Measurements from ENCODE around the gene ZBTB20. TPM values are rescaled to one million over a fixed set of nuclear protein-coding genes. Genes with fewer than 3 reads are reported as not detected.

Gene ZBTB20
- total and polyA plus RNA-seq, 2 donors (not counting 1 experiment from before 2014, with no cell fraction given): 4.0 to 123 TPM

GRCh38 chr3:114584734-114585371, 562.2 kb downstream of the ZBTB20 start:
- Mint-ChIP-seq H3K27ac (peak overlapping the region; percentile 46), H3K4me1 (peaks cover 29% of the 10 kb centered on the region), H3K4me3 (peak overlapping the region; percentile 54), H3K9me3 (ENCODE audit: insufficient read depth) (no peaks in the 10 kb centered on the region), H3K27me3 (no peaks in the 10 kb centered on the region)
- Histone ChIP-seq H3K4me3 (ENCODE audit: control extremely low read depth in 1 of 5, extremely low read depth in 1 of 5, insufficient read depth in 1 of 5, low read depth in 2 of 5, low read length in 4 of 5) (peak overlapping the region in 1 of 5 experiments; percentile 22), H3K9ac (ENCODE audit: low read length) (peak overlapping the region; percentile 26), H2AFZ (ENCODE audit: insufficient read depth, low read depth, low read length, poor library complexity, severe bottlenecking) (peak overlapping the region; percentile 11), H4K20me1 (ENCODE audit: control insufficient read depth, insufficient read depth, low read length, poor library complexity, severe bottlenecking) (no peaks in the 10 kb centered on the region), H3K36me3 (replicated peaks in 1 of 2; ENCODE audit: control extremely low read depth in 1 of 2, control insufficient read depth in 1 of 2, extremely low read depth in 1 of 2, insufficient read depth in 2 of 2, low read length in 1 of 2) (no peaks in the 10 kb centered on the region), H3K4me1 (ENCODE audit: control insufficient read depth in 2 of 2, insufficient read depth in 2 of 2, low read length in 2 of 2) (no peaks in the 10 kb centered on the region), H3K9me3 (ENCODE audit: control extremely low read depth in 1 of 3, control insufficient read depth in 2 of 3, insufficient read depth in 1 of 3, low read length in 2 of 3) (no peaks in the 10 kb centered on the region), H3K79me2 (ENCODE audit: control insufficient read depth, insufficient read depth, low read length) (no peaks in the 10 kb centered on the region), H3K4me2 (replicated peaks; ENCODE audit: low read depth, low read length, poor library complexity, severe bottlenecking) (peak overlapping the region; percentile 35), H3K27ac (ENCODE audit: low read length in 2 of 2) (peak overlapping the region; percentile 0 to 55), H3K27me3 (replicated peaks in 1 of 4; ENCODE audit: control extremely low read depth in 1 of 4, control insufficient read depth in 3 of 4, insufficient read depth in 4 of 4, low read length in 3 of 4) (no peaks in the 10 kb centered on the region)
- intact Hi-C loops (cut with micrococcal nuclease): loop anchor here (2.0 to 10.0 kb wide), 2 partner anchors 202 to 430 kb away; no protein-coding TSS in a partner anchor
- DNase-seq (peak; percentile 34), ATAC-seq (ENCODE audit: low read depth) (peak; percentile 76)
- ChIA-PET POLR2A (no interaction called here), CTCF (interaction anchor here (0.6 to 2.8 kb wide), 13 partner anchors 9 to 499 kb away, joined by 3 to 13 read pairs (median 3); no protein-coding TSS in a partner anchor)
- 75% methylated on average over 4 of the region's 6 CpGs for WGBS (ENCODE audit: insufficient coverage)
- peak; percentile 12 for TF ChIP-seq CTCF (IDR thresholded peaks at IDR 0.05)
- TF ChIP-seq EZH2 (IDR thresholded peaks at IDR 0.05; ENCODE audit: borderline replicate concordance, insufficient read depth, low read depth, low read length, poor library complexity, severe bottlenecking): no peak

- Histone ChIP-seq H3K9ac (ENCODE audit: low read length) (no peak overlapping the region), H3K4me3 (ENCODE audit: control extremely low read depth in 1 of 5, extremely low read depth in 1 of 5, insufficient read depth in 1 of 5, low read depth in 2 of 5, low read length in 4 of 5) (no peak overlapping the region), H3K36me3 (replicated peaks in 1 of 2; ENCODE audit: control extremely low read depth in 1 of 2, control insufficient read depth in 1 of 2, extremely low read depth in 1 of 2, insufficient read depth in 2 of 2, low read length in 1 of 2) (no peaks in the 10 kb centered on the region), H3K9me3 (ENCODE audit: control extremely low read depth in 1 of 3, control insufficient read depth in 2 of 3, insufficient read depth in 1 of 3, low read length in 2 of 3) (no peaks in the 10 kb centered on the region), H2AFZ (ENCODE audit: insufficient read depth, low read depth, low read length, poor library complexity, severe bottlenecking) (no peak overlapping the region), H4K20me1 (ENCODE audit: control insufficient read depth, insufficient read depth, low read length, poor library complexity, severe bottlenecking) (no peaks in the 10 kb centered on the region), H3K79me2 (ENCODE audit: control insufficient read depth, insufficient read depth, low read length) (no peaks in the 10 kb centered on the region), H3K27ac (ENCODE audit: low read length in 2 of 2) (no peak overlapping the region), H3K27me3 (replicated peaks in 1 of 4; ENCODE audit: control extremely low read depth in 1 of 4, control insufficient read depth in 3 of 4, insufficient read depth in 4 of 4, low read length in 3 of 4) (no peaks in the 10 kb centered on the region), H3K4me1 (ENCODE audit: control insufficient read depth in 2 of 2, insufficient read depth in 2 of 2, low read length in 2 of 2) (no peaks in the 10 kb centered on the region), H3K4me2 (replicated peaks; ENCODE audit: low read depth, low read length, poor library complexity, severe bottlenecking) (peak overlapping the region; percentile 17)
- no peaks in the 10 kb centered on the region for H3K27me3 Mint-ChIP-seq
- ChIA-PET POLR2A (no interaction called here), CTCF (no interaction called here)
- no CpG with 5 or more reads among the region's 2 CpGs for WGBS (ENCODE audit: insufficient coverage)
- no peak for TF ChIP-seq EZH2 (IDR thresholded peaks at IDR 0.05; ENCODE audit: borderline replicate concordance, insufficient read depth, low read depth, low read length, poor library complexity, severe bottlenecking)
- TF ChIP-seq CTCF (IDR thresholded peaks at IDR 0.05): no peak
- peak overlapping the region; percentile 10 for H3K4me3 Mint-ChIP-seq
- peak overlapping the region; percentile 46 for H3K27ac Mint-ChIP-seq
- H3K4me1 Mint-ChIP-seq: peaks cover 29% of the 10 kb centered on the region
- ATAC-seq (ENCODE audit: low read depth): no peak
- H3K9me3 Mint-ChIP-seq (ENCODE audit: insufficient read depth): no peaks in the 10 kb centered on the region
- intact Hi-C loops (cut with micrococcal nuclease): loop anchor here (10.0 kb wide), 1 partner anchor 428 kb away; no protein-coding TSS in a partner anchor
- DNase-seq: peak; percentile 13
These were observed 564.2 kb downstream of the ZBTB20 start for GRCh38 chr3:114582929-114583328.

Measured in B cell (primary cell).